HEK293T (cell line): ENCODE results near the gene ZNF521.

Experiments used
- CTCF ChIA-PET: fragments of 350-600 bp; formaldehyde crosslinking; extraction: SDS; loops from one replicate; lab custom pipeline; 2021; ENCODE audit warnings: antibody characterized with exemption, inconsistent platforms; lab: Yijun Ruan, JAX
- POLR2A ChIA-PET: fragments of 350-600 bp; formaldehyde crosslinking; extraction: SDS; loops from one replicate; lab custom pipeline; 2020; ENCODE audit warnings: antibody characterized with exemption, inconsistent platforms; lab: Yijun Ruan, JAX
- DNase-seq: peaks from one replicate; pipeline ENCODE4 v3.0.0; 2012; ENCODE audit warnings: mixed read lengths; ENCODE audit errors: extremely low spot score
- ARNT ChIP-seq: fragments of 450-650 bp; IDR thresholded peaks from 2 replicates; pipeline ENCODE4 v1.6.1; 2017; ENCODE audit warnings: mild to moderate bottlenecking
- BHLHE40 ChIP-seq: fragments of 450-650 bp; IDR thresholded peaks from 2 replicates; pipeline ENCODE4 v1.6.1; 2016; ENCODE audit warnings: mild to moderate bottlenecking, moderate library complexity, borderline replicate concordance
- CTBP1 ChIP-seq: fragments of 450-650 bp; IDR thresholded peaks from 2 replicates; pipeline ENCODE4 v1.6.1; 2016; ENCODE audit warnings: borderline replicate concordance
- ELF4 ChIP-seq: fragments of 450-650 bp; IDR thresholded peaks from 2 replicates; pipeline ENCODE4 v1.6.1; 2017; ENCODE audit warnings: antibody characterized with exemption
- FOXA1 ChIP-seq: fragments of 450-650 bp; IDR thresholded peaks from 2 replicates; pipeline ENCODE4 v1.6.1; 2016; ENCODE audit warnings: mild to moderate bottlenecking
- FOXK2 ChIP-seq: fragments of 450-650 bp; IDR thresholded peaks from 2 replicates; pipeline ENCODE4 v1.6.1; 2016; ENCODE audit warnings: mild to moderate bottlenecking
- FOXM1 ChIP-seq: fragments of 450-650 bp; IDR thresholded peaks from 2 replicates; pipeline ENCODE4 v1.6.1; 2017; ENCODE audit warnings: mild to moderate bottlenecking, borderline replicate concordance
- HDGF ChIP-seq: fragments of 450-650 bp; IDR thresholded peaks from 2 replicates; pipeline ENCODE4 v1.6.1; 2017; ENCODE audit warnings: antibody characterized with exemption, borderline replicate concordance
- L3MBTL2 ChIP-seq: fragments of 450-650 bp; conservative IDR thresholded peaks from 2 replicates; pipeline ENCODE4 v1.6.1; 2016; ENCODE audit warnings: mild to moderate bottlenecking
- LEF1 ChIP-seq: fragments of 450-650 bp; IDR thresholded peaks from 2 replicates; pipeline ENCODE4 v1.6.1; 2017; ENCODE audit warnings: mild to moderate bottlenecking, borderline replicate concordance
- NFRKB ChIP-seq: fragments of 450-650 bp; IDR thresholded peaks from 2 replicates; pipeline ENCODE4 v1.6.1; 2016; ENCODE audit warnings: mild to moderate bottlenecking, moderate library complexity
- SP1 ChIP-seq: fragments of 450-650 bp; IDR thresholded peaks from 2 replicates; pipeline ENCODE4 v1.6.1; 2017
- SUZ12 ChIP-seq: fragments of 450-650 bp; IDR thresholded peaks from 2 replicates; pipeline ENCODE4 v1.6.1; 2016; ENCODE audit warnings: mild to moderate bottlenecking
- TARDBP ChIP-seq: fragments of 450-650 bp; IDR thresholded peaks from 2 replicates; pipeline ENCODE4 v1.6.1; 2016
- ZNF384 ChIP-seq: fragments of 450-650 bp; IDR thresholded peaks from 2 replicates; pipeline ENCODE4 v1.6.1; 2016
- TF ChIP-seq, protein P1 (sequence below): fragments of 450-650 bp; IDR thresholded peaks from 2 replicates; pipeline ENCODE4 v1.6.1; 2016

ZNF521 gene

GRCh38 chr18:25345081-25345866 is 6.7 kb downstream of the ZNF521 start:
- ChIA-PET POLR2A (no interaction called here), CTCF (no interaction called here)
- DNase-seq = no peak
- TF ChIP-seq SUZ12 (no peak), TARDBP (no peak), LEF1 (no peak), ARNT (no peak), FOXK2 (no peak), SP1 (no peak), BHLHE40 (no peak), FOXM1 (no peak), L3MBTL2 (no peak)
- TF ChIP-seq, protein P1, sequence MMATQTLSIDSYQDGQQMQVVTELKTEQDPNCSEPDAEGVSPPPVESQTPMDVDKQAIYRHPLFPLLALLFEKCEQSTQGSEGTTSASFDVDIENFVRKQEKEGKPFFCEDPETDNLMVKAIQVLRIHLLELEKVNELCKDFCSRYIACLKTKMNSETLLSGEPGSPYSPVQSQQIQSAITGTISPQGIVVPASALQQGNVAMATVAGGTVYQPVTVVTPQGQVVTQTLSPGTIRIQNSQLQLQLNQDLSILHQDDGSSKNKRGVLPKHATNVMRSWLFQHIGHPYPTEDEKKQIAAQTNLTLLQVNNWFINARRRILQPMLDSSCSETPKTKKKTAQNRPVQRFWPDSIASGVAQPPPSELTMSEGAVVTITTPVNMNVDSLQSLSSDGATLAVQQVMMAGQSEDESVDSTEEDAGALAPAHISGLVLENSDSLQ = no peak

DNA sequence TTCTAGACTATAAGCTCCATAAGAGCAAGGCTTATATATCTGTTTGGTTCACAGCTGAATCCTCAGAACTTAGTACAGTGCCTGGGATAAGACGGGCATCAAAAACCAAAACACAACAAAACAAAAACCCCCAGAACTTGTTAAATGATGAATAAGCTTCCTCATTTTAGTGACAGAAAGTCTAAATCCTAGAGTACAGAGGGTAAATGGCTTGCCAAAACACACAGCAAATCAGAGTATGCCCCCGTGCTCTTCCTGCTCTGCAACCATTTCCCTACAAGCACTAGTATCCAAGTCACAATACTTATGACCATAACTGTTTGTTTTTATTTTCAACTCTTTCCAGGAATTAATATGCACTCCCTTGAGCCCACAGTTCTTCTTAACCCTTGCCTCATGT is 10.1 kb downstream of the ZNF521 start:
- ChIA-PET POLR2A (interaction anchor here (0.6 kb wide), 1 partner anchor 9 kb away, joined by 3 read pairs; no protein-coding TSS in a partner anchor), CTCF (interaction anchor here (0.5 to 0.8 kb wide), 2 partner anchors 11 to 51 kb away, joined by 3 to 7 read pairs; no protein-coding TSS in a partner anchor)
- no peak for TF ChIP-seq ZNF384
- TF ChIP-seq L3MBTL2 = no peak
- TF ChIP-seq, protein P1 = no peak
- no peak for TF ChIP-seq ARNT
- TF ChIP-seq BHLHE40 = no peak
- DNase-seq = no peak

GRCh38 chr18:25340762-25341161 is 11.2 kb downstream of the ZNF521 start:
- CTCF ChIA-PET = interaction anchor here (0.6 to 0.8 kb wide), 2 partner anchors 10 to 390 kb away, joined by 3 read pairs; no protein-coding TSS in a partner anchor
- no peak for DNase-seq
- no peak for TF ChIP-seq FOXM1
- no peak for TF ChIP-seq HDGF
- TF ChIP-seq FOXK2 = no peak
- TF ChIP-seq FOXA1 = no peak
- no peak for TF ChIP-seq BHLHE40
- no peak for TF ChIP-seq ARNT
- no peak for TF ChIP-seq SUZ12
- TF ChIP-seq ELF4 = no peak
- no peak for TF ChIP-seq CTBP1
- no peak for TF ChIP-seq TARDBP
- TF ChIP-seq LEF1 = no peak
- TF ChIP-seq SP1 = no peak
- TF ChIP-seq NFRKB = no peak
- TF ChIP-seq, protein P1 = no peak
- TF ChIP-seq ZNF384 = no peak
- no peak for TF ChIP-seq L3MBTL2
- POLR2A ChIA-PET = interaction anchor here (1.0 kb wide), 1 partner anchor 10 kb away, joined by 3 read pairs; no protein-coding TSS in a partner anchor

DNA sequence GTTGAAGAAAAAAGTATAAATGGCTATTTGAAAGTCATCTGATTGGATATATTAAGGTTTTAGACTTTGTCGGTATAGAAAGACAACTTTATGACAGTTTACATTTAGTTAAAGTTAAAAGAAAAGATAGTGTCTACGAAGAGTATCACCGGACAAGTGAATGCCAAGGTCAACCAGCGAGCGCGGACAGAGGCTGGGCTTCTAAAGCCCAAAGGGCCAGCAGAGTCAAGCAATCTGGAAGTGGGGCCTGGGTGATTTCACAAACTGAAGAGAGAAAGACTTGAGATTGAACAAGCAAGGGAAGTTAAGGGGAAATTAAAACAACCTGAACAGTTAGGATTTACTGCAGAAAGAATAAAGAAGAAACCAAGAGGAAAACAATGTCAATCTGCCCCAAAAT is 16.3 kb downstream of the ZNF521 start:
- no peak for DNase-seq
- ChIA-PET POLR2A (no interaction called here), CTCF (no interaction called here)
- TF ChIP-seq ELF4 (no peak), SUZ12 (no peak), ZNF384 (no peak), BHLHE40 (no peak), NFRKB (no peak), FOXA1 (no peak), TARDBP (no peak), ARNT (no peak), SP1 (no peak), FOXM1 (no peak), CTBP1 (no peak), FOXK2 (no peak), LEF1 (no peak), L3MBTL2 (no peak), HDGF (no peak)
- TF ChIP-seq, protein P1 = no peak

- CTCF ChIA-PET = interaction anchor here (0.6 kb wide), 2 partner anchors 13 to 556 kb away, joined by 3 read pairs; no protein-coding TSS in a partner anchor
- DNase-seq = no peak
- POLR2A ChIA-PET = no interaction called here
- no peak for TF ChIP-seq FOXK2
- no peak for TF ChIP-seq CTBP1
Observed at GRCh38 chr18:25335062-25335461, 16.9 kb downstream of the ZNF521 start.

DNA sequence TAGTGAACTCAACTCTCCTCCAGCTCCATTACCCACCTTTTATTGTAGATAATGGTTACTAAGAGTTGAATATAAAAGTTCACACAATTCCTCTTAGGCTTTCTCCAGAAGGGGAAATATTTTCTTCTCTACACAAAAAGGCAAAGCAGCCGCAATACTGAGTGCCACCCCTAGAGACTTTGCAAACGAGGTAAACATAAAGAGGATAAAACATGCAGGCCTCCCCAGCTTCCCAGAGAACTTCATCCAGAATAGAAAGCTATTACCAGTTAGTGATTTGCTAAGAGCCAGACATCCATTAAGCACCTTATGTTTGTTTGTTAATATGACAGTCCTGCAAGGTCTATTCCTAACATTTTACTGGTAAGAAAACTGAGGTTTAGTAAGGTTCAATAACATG is 17.4 kb downstream of the ZNF521 start:
- POLR2A ChIA-PET = no interaction called here
- no peak for TF ChIP-seq L3MBTL2
- no peak for TF ChIP-seq CTBP1
- TF ChIP-seq SP1 = no peak
- no peak for TF ChIP-seq ZNF384
- TF ChIP-seq, protein P1 = no peak
- no peak for TF ChIP-seq FOXA1
- no peak for TF ChIP-seq ARNT
- no peak for TF ChIP-seq SUZ12
- TF ChIP-seq FOXK2 = no peak
- TF ChIP-seq TARDBP = no peak
- no peak for TF ChIP-seq FOXM1
- no peak for TF ChIP-seq ELF4
- no peak for TF ChIP-seq HDGF
- DNase-seq = no peak
- CTCF ChIA-PET = interaction anchor here (0.6 kb wide), 2 partner anchors 13 to 556 kb away, joined by 3 read pairs; no protein-coding TSS in a partner anchor
